Breast epithelium (tissue), 4 donors: Measurements from ENCODE around the gene RPS15. TPM values are rescaled to one million over a fixed set of nuclear protein-coding genes. Genes with fewer than 3 reads are reported as not detected.

ENCODE experiments used
- DNase-seq, 2 donors: peaks; one replicate each; pipeline ENCODE4 v3.0.0-alpha.2; 2019; ENCODE audit warnings: low spot score in 2 of 2
- H3K27ac ChIP-seq, 2 donors: fragments of 200-600 bp; sonication (generic) in 1 of 2; one replicate each; pipeline ENCODE4 v1.5.1; 2016 to 2019; ENCODE audit warnings: mild to moderate bottlenecking in 1 of 2
- H3K27me3 ChIP-seq, 2 donors: fragments of 200-600 bp; sonication (generic) in 1 of 2; one replicate each; pipeline versions ENCODE4 v1.5.1 to v1.6.0; 2017 to 2019; ENCODE audit warnings: control low read depth in 1 of 2, mild to moderate bottlenecking in 1 of 2
- H3K36me3 ChIP-seq: fragments of 200-600 bp; one replicate; pipeline ENCODE4 v1.5.1; 2019
- H3K4me1 ChIP-seq, 2 donors: fragments of 200-600 bp; sonication (generic); one replicate each; pipeline ENCODE4 v1.5.1; 2016 to 2019; ENCODE audit warnings: control low read depth in 1 of 2
- H3K4me3 ChIP-seq, 3 donors: fragments of 200-600 bp; sonication (generic); 1 replicate in 2 of 3; 2 replicates in 1 of 3; pipeline ENCODE4 v1.5.1; 2016 to 2019; ENCODE audit warnings: mild to moderate bottlenecking in 3 of 3, moderate library complexity in 2 of 3
- H3K9me3 ChIP-seq, 2 donors: fragments of 200-600 bp; sonication (generic) in 1 of 2; one replicate each; pipeline ENCODE4 v1.5.1; 2016 to 2019; ENCODE audit warnings: control low read depth in 1 of 2
- CTCF ChIP-seq, 3 donors: fragments of 450-650 bp; IDR thresholded peaks; one replicate each; pipeline ENCODE4 v1.5.1; 2016 to 2017; ENCODE audit warnings: antibody characterized with exemption in 3 of 3, mild to moderate bottlenecking in 3 of 3, moderate library complexity in 3 of 3
- POLR2A ChIP-seq: fragments of 450-650 bp; IDR thresholded peaks from one replicate; pipeline ENCODE4 v1.6.1; 2016; ENCODE audit warnings: antibody characterized with exemption, mild to moderate bottlenecking, moderate library complexity
- POLR2AphosphoS5 ChIP-seq, 3 donors: sonication (generic); formaldehyde crosslinking; IDR thresholded peaks; one replicate each; pipeline ENCODE4 v1.6.1; 2017; ENCODE audit warnings: antibody characterized with exemption in 3 of 3
- intact Hi-C: fragments of 100-400 bp; cut with DNase I; formaldehyde crosslinking; loops from one replicate; pipeline ENCODE4 v1.15.1; 2023; ENCODE audit warnings: low total_unique reads
- total RNA-seq, 3 donors: library from RNA; depleted of rRNA; stranded (reverse); fragments of >200 nt; gene quantifications; one replicate each; pipeline ENCODE4 v1.1.0, GENCODE V29; 2016

The RPS15 gene
- total RNA-seq, 3 donors from 2014 or later: 2,978 to 3,238 (median 2,982) TPM

DNA sequence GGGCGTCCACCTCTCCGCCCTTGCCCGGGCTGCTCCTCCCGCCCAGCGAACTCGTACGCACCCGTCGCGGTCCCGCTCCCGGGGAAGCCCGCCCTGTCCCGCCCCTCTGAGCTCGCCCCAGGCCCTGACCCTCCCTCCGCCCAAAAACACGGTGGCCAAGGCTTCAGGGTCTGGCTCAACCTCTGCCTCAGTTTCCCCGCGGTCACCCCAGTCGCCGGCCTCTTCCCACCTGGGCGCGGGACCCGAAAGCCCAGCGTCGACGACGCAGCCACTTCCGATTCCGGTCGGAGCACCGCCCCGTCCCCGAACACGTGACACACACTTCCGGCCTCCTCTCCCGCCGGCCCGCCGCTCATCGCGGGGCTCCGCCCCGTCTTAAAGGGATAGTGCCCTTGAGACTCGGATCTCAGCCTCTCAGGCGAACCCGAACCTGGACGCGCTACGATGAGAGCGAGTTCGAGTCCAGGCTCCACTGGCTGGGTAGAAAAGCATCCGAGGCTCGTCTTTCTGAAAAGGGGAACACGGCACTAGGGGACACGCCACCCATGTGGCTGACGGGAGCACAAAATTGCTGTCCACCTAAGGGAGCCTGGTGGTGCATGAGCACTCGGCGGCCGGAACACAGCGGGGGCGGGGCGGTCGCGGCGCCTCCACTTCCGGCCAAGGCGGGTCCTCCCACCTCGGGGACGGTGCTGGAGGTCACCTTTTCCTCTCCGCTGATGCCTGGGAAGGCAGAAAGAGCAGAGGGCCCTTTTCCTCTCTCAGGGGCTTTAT is 40.9 kb downstream of the RPS15 start, which contains the start of gene C19orf25:
C19orf25 (minus strand) TSS at position 282 of the 774 bp plus-strand sequence. CDS start 312 bp downstream, outside the sequence.
- Histone ChIP-seq H3K27me3 (no peaks in the 10 kb centered on the region), H3K27ac (peak within 1 kb of the TSS; percentile 62 to 83), H3K36me3 (no peaks in the 10 kb centered on the region), H3K4me3 (peak within 1 kb of the TSS; percentile 84 to 97 (median 89)), H3K9me3 (no peaks in the 10 kb centered on the region), H3K4me1 (no peaks in the 10 kb centered on the region)
- peak; percentile 89 to 95 for DNase-seq
- no peak for TF ChIP-seq CTCF (IDR thresholded peaks at IDR 0.05)
- TF ChIP-seq POLR2AphosphoS5 (IDR thresholded peaks at IDR 0.05): peak; percentile 65 to 89 (median 73)
- TF ChIP-seq POLR2A: peak; percentile 67
- intact Hi-C loops: no loop called here

- no peak for TF ChIP-seq CTCF (IDR thresholded peaks at IDR 0.05)
- TF ChIP-seq POLR2A: no peak
- no peak for TF ChIP-seq POLR2AphosphoS5 (IDR thresholded peaks at IDR 0.05)
- intact Hi-C loops: no loop called here
Observed at GRCh38 chr19:1481224-1481892, 43.2 kb downstream of the RPS15 start.

DNA sequence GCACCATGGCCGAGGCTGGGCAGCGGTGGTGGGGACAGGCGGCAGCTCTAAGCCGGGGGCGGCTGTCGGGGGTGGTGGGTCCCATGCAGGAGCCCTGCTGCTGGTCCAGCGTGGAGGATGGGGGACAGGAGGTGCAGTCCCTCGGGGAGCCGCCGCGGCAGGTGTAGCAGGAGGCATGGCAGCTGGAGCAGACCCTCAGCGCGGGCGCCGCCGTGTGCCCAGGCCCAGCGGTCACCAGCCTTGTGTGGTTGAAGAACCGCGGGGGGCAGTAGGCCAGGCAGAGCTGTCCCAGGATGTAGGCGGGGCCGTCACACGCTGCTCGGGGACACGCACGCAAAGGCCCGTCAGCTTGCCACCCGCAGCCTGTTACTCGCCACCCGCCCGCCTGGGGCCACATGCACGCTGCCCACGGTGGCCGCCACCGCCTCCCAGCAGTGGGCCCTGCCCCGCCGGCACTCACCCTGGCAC is 43.7 kb downstream of the RPS15 start:
- intact Hi-C loops: no loop called here
- no peak overlapping the region for H3K4me3 ChIP-seq
- DNase-seq: no peak

More at GRCh38 chr19:1481224-1481892, 43.2 kb downstream of the RPS15 start:
- DNase-seq: no peak
- H3K9me3 ChIP-seq: no peaks in the 10 kb centered on the region
- no peaks in the 10 kb centered on the region for H3K27me3 ChIP-seq
- H3K4me3 ChIP-seq: no peak overlapping the region
- no peaks in the 10 kb centered on the region for H3K36me3 ChIP-seq
- no peak overlapping the region for H3K27ac ChIP-seq
- H3K4me1 ChIP-seq: no peaks in the 10 kb centered on the region

GRCh38 chr19:1482361-1483130 is 44.4 kb downstream of the RPS15 start:
- Histone ChIP-seq H3K4me3 (no peak overlapping the region), H3K9me3 (no peaks in the 10 kb centered on the region), H3K27me3 (no peaks in the 10 kb centered on the region), H3K4me1 (no peaks in the 10 kb centered on the region), H3K36me3 (no peaks in the 10 kb centered on the region), H3K27ac (no peak overlapping the region)
- intact Hi-C loops: no loop called here
- DNase-seq: no peak
- no peak for TF ChIP-seq CTCF (IDR thresholded peaks at IDR 0.05)
- no peak for TF ChIP-seq POLR2A
- TF ChIP-seq POLR2AphosphoS5 (IDR thresholded peaks at IDR 0.05): no peak

More for the DNA sequence above, 43.7 kb downstream of the RPS15 start:
- no peaks in the 10 kb centered on the region for H3K36me3 ChIP-seq
- H3K27me3 ChIP-seq: no peaks in the 10 kb centered on the region
- TF ChIP-seq POLR2A: no peak
- no peak for TF ChIP-seq POLR2AphosphoS5 (IDR thresholded peaks at IDR 0.05)
- TF ChIP-seq CTCF (IDR thresholded peaks at IDR 0.05): no peak
- H3K9me3 ChIP-seq: no peaks in the 10 kb centered on the region
- no peak overlapping the region for H3K27ac ChIP-seq
- no peaks in the 10 kb centered on the region for H3K4me1 ChIP-seq
